Liver (tissue), 3 donors: Measurements from ENCODE around the gene NFIL3.

Experiments used
- FOXA1 ChIP-seq: IDR thresholded peaks from 2 replicates; pipeline ENCODE4 v1.6.1; 2016; ENCODE audit warnings: antibody characterized with exemption
- FOXA2 ChIP-seq: IDR thresholded peaks from 2 replicates; pipeline ENCODE4 v1.6.1; 2016; ENCODE audit warnings: antibody characterized with exemption
- GABPA ChIP-seq, 2 donors: IDR thresholded peaks in 1 of 2; conservative IDR thresholded peaks in 1 of 2; 2 replicates each; pipeline ENCODE4 v1.6.1; 2016; ENCODE audit warnings: antibody characterized with exemption in 2 of 2, mild to moderate bottlenecking in 1 of 2, moderate library complexity in 1 of 2
- HNF4A ChIP-seq, 2 donors: conservative IDR thresholded peaks; 2 replicates each; pipeline ENCODE4 v1.6.1; 2016; ENCODE audit warnings: antibody characterized with exemption in 2 of 2, mild to moderate bottlenecking in 2 of 2
- HNF4G ChIP-seq: IDR thresholded peaks from 2 replicates; pipeline ENCODE4 v1.6.1; 2016; ENCODE audit warnings: antibody characterized with exemption
- RAD21 ChIP-seq, 2 donors: IDR thresholded peaks; 2 replicates each; pipeline ENCODE4 v1.6.1; 2016; ENCODE audit warnings: antibody characterized with exemption in 2 of 2, mild to moderate bottlenecking in 2 of 2
- TAF1 ChIP-seq: conservative IDR thresholded peaks from 2 replicates; pipeline ENCODE4 v1.6.1; 2016; ENCODE audit warnings: antibody characterized with exemption, mild to moderate bottlenecking
- YY1 ChIP-seq: IDR thresholded peaks from 2 replicates; pipeline ENCODE4 v1.6.1; 2016; ENCODE audit warnings: antibody characterized with exemption, mild to moderate bottlenecking
- TF ChIP-seq, protein P1 (sequence below): IDR thresholded peaks from 2 replicates; pipeline ENCODE4 v1.6.1; 2016; ENCODE audit warnings: antibody characterized with exemption, mild to moderate bottlenecking
- TF ChIP-seq, protein P2 (sequence below): fragments of 150-350 bp; IDR thresholded peaks from 2 replicates; pipeline ENCODE4 v1.5.1; 2017; ENCODE audit warnings: improper control_type of control experiment, low read depth, low read length; ENCODE audit not compliant: missing input control
- TF ChIP-seq, protein P3 (sequence below): IDR thresholded peaks from 2 replicates; pipeline ENCODE4 v1.6.1; 2016; ENCODE audit warnings: antibody characterized with exemption
- TF ChIP-seq, protein P4 (sequence below): IDR thresholded peaks from 2 replicates; pipeline ENCODE4 v1.6.1; 2016; ENCODE audit warnings: antibody characterized with exemption
- TF ChIP-seq, protein P5 (sequence below): IDR thresholded peaks from 2 replicates; pipeline ENCODE4 v1.6.1; 2016; ENCODE audit warnings: antibody characterized with exemption
- donor health status: healthy.
- donor health status: healthy.

DNA sequence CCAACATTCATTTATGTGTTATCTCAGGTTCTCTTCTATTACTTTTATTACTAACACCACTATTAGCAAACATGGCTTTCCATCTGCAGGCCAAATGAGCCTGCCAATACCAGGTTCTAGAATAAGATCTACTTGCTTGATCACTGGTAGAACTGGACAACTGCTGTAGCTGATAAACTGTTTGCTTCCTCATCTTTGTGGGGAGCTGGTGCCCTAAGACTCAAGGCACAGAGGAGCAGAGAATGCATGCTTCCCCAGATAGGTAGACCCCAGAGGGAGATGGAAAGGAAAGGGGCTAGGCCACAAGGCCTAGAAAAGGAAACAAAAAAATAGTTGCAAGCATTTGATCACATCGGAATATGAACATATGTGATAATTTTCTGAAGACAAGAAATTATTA is 31.2 kb downstream of the NFIL3 start:
- TF ChIP-seq, protein P1, sequence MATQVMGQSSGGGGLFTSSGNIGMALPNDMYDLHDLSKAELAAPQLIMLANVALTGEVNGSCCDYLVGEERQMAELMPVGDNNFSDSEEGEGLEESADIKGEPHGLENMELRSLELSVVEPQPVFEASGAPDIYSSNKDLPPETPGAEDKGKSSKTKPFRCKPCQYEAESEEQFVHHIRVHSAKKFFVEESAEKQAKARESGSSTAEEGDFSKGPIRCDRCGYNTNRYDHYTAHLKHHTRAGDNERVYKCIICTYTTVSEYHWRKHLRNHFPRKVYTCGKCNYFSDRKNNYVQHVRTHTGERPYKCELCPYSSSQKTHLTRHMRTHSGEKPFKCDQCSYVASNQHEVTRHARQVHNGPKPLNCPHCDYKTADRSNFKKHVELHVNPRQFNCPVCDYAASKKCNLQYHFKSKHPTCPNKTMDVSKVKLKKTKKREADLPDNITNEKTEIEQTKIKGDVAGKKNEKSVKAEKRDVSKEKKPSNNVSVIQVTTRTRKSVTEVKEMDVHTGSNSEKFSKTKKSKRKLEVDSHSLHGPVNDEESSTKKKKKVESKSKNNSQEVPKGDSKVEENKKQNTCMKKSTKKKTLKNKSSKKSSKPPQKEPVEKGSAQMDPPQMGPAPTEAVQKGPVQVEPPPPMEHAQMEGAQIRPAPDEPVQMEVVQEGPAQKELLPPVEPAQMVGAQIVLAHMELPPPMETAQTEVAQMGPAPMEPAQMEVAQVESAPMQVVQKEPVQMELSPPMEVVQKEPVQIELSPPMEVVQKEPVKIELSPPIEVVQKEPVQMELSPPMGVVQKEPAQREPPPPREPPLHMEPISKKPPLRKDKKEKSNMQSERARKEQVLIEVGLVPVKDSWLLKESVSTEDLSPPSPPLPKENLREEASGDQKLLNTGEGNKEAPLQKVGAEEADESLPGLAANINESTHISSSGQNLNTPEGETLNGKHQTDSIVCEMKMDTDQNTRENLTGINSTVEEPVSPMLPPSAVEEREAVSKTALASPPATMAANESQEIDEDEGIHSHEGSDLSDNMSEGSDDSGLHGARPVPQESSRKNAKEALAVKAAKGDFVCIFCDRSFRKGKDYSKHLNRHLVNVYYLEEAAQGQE: no peak
- TF ChIP-seq RAD21 (IDR thresholded peaks at IDR 0.05) (no peak), FOXA2 (no peak), YY1 (no peak), FOXA1 (no peak), HNF4G (no peak), TAF1 (no peak), HNF4A (conservative IDR thresholded peaks at IDR 0.05) (no peak), GABPA (IDR thresholded peaks at IDR 0.05 in 1 of 2, conservative IDR thresholded peaks at IDR 0.05 in 1 of 2) (no peak)
- TF ChIP-seq, protein P2, sequence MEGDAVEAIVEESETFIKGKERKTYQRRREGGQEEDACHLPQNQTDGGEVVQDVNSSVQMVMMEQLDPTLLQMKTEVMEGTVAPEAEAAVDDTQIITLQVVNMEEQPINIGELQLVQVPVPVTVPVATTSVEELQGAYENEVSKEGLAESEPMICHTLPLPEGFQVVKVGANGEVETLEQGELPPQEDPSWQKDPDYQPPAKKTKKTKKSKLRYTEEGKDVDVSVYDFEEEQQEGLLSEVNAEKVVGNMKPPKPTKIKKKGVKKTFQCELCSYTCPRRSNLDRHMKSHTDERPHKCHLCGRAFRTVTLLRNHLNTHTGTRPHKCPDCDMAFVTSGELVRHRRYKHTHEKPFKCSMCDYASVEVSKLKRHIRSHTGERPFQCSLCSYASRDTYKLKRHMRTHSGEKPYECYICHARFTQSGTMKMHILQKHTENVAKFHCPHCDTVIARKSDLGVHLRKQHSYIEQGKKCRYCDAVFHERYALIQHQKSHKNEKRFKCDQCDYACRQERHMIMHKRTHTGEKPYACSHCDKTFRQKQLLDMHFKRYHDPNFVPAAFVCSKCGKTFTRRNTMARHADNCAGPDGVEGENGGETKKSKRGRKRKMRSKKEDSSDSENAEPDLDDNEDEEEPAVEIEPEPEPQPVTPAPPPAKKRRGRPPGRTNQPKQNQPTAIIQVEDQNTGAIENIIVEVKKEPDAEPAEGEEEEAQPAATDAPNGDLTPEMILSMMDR: no peak
- TF ChIP-seq, protein P3, sequence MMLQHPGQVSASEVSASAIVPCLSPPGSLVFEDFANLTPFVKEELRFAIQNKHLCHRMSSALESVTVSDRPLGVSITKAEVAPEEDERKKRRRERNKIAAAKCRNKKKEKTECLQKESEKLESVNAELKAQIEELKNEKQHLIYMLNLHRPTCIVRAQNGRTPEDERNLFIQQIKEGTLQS: no peak
- TF ChIP-seq, protein P4, sequence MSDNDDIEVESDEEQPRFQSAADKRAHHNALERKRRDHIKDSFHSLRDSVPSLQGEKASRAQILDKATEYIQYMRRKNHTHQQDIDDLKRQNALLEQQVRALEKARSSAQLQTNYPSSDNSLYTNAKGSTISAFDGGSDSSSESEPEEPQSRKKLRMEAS: no peak
- TF ChIP-seq, protein P5, sequence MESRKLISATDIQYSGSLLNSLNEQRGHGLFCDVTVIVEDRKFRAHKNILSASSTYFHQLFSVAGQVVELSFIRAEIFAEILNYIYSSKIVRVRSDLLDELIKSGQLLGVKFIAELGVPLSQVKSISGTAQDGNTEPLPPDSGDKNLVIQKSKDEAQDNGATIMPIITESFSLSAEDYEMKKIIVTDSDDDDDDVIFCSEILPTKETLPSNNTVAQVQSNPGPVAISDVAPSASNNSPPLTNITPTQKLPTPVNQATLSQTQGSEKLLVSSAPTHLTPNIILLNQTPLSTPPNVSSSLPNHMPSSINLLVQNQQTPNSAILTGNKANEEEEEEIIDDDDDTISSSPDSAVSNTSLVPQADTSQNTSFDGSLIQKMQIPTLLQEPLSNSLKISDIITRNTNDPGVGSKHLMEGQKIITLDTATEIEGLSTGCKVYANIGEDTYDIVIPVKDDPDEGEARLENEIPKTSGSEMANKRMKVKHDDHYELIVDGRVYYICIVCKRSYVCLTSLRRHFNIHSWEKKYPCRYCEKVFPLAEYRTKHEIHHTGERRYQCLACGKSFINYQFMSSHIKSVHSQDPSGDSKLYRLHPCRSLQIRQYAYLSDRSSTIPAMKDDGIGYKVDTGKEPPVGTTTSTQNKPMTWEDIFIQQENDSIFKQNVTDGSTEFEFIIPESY: no peak
